ENCODE results near the gene TFPI. TPM values are rescaled to one million over a fixed set of nuclear protein-coding genes. Genes with fewer than 3 reads are reported as not detected.

TFPI gene
- total RNA-seq, 1 donor from 2014 or later = 735 TPM

DNA sequence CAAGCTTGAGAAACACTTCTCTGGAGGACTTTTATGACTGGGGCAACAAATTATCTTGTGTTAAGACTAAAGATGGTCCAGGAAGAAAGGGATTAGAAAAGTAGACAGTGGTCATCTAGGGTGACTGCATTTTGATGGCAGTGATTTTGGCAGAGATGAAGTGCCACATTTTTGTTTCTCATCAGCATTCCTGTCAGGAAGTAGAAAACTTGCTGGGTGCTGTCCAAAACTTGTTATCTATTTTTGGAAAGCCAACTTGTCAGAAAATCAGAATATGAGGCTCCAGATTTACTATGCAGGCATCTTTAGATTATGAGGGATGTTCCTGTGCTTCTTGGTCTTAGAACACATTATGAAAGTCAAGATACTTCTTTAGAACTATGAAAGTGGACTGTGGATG, 77.2 kb downstream of the TFPI start:
- no peak for DNase-seq (ENCODE audit: low spot score)
- Mint-ChIP-seq H3K27ac (ENCODE audit: unreplicated experiment) (no peak overlapping the region), H3K4me3 (ENCODE audit: unreplicated experiment) (no peak overlapping the region), H3K4me1 (ENCODE audit: unreplicated experiment) (peaks cover 5% of the 10 kb centered on the region), H3K9me3 (ENCODE audit: unreplicated experiment) (no peaks in the 10 kb centered on the region), H3K36me3 (ENCODE audit: low read depth, unreplicated experiment) (peaks cover 30% of the 10 kb centered on the region), H3K27me3 (ENCODE audit: unreplicated experiment) (peaks cover 5% of the 10 kb centered on the region)
- TF ChIP-seq, protein P1, sequence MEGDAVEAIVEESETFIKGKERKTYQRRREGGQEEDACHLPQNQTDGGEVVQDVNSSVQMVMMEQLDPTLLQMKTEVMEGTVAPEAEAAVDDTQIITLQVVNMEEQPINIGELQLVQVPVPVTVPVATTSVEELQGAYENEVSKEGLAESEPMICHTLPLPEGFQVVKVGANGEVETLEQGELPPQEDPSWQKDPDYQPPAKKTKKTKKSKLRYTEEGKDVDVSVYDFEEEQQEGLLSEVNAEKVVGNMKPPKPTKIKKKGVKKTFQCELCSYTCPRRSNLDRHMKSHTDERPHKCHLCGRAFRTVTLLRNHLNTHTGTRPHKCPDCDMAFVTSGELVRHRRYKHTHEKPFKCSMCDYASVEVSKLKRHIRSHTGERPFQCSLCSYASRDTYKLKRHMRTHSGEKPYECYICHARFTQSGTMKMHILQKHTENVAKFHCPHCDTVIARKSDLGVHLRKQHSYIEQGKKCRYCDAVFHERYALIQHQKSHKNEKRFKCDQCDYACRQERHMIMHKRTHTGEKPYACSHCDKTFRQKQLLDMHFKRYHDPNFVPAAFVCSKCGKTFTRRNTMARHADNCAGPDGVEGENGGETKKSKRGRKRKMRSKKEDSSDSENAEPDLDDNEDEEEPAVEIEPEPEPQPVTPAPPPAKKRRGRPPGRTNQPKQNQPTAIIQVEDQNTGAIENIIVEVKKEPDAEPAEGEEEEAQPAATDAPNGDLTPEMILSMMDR (IDR thresholded peaks at IDR 0.05; ENCODE audit: unreplicated experiment) = no peak

DNA sequence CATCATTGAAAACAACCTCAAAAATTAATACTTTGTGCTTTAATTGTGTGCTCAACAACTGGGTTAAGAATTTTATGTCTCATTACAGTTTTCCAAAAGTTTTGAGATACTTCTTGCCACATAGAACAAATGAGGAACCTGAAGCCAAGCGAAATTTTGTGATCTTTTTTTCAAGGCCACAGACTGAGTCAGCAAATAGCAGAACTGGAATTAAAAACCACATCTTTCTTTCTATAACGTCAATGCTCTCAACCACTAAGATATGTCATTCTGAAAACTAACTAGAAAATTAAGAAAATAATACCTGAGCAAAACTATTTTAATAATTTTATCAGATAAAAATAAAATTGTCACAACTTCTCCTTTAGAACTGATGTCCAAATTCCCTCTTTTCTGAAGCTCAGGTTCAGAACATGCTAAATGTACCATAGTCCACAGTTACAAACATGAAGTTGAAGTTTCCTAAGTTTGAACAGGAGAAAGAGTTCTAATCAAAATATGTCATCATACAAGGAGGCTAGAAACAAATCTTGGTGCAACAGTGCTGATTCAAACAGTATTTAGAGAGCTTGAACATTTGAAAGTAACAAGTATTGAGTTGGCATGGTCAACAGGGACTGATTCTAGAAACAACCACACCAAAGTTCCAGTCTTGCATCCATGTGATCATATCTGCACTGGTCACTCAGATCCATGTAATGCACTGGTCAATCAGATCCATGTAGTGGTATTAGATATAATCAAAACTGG, 78.6 kb downstream of the TFPI start:
- Mint-ChIP-seq H3K36me3 (ENCODE audit: low read depth, unreplicated experiment) (peaks cover 30% of the 10 kb centered on the region), H3K27ac (ENCODE audit: unreplicated experiment) (no peak overlapping the region), H3K27me3 (ENCODE audit: unreplicated experiment) (peaks cover 5% of the 10 kb centered on the region), H3K4me3 (ENCODE audit: unreplicated experiment) (no peak overlapping the region), H3K9me3 (ENCODE audit: unreplicated experiment) (no peaks in the 10 kb centered on the region), H3K4me1 (ENCODE audit: unreplicated experiment) (peaks cover 2% of the 10 kb centered on the region)
- DNase-seq (ENCODE audit: low spot score) = no peak
- TF ChIP-seq, protein P1 (IDR thresholded peaks at IDR 0.05; ENCODE audit: unreplicated experiment) = no peak

DNA sequence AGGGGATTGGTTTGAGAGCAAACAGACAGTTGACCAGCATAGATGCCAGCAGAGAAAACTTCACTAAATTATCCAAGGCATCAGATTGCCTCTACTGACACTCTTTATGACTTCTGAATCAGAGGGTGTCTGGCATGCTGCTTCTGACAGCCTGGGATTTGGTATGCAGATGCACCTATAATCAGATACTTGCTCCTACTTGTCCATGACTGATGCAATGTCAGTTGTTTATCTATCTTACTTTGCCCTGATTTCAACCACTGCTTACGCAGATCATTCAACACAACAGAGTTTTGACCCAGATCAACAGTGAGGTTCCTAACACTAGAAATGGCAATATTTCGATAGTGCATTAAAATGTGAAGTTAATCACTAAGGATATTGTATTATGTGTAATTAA, 83.5 kb downstream of the TFPI start:
- Mint-ChIP-seq H3K9me3 (ENCODE audit: unreplicated experiment) (no peaks in the 10 kb centered on the region), H3K27me3 (ENCODE audit: unreplicated experiment) (no peaks in the 10 kb centered on the region), H3K27ac (ENCODE audit: unreplicated experiment) (no peak overlapping the region), H3K4me3 (ENCODE audit: unreplicated experiment) (no peak overlapping the region), H3K36me3 (ENCODE audit: low read depth, unreplicated experiment) (peaks cover 12% of the 10 kb centered on the region), H3K4me1 (ENCODE audit: unreplicated experiment) (peaks cover 3% of the 10 kb centered on the region)
- no peak for DNase-seq (ENCODE audit: low spot score)
- TF ChIP-seq, protein P1 (IDR thresholded peaks at IDR 0.05; ENCODE audit: unreplicated experiment) = no peak

DNA sequence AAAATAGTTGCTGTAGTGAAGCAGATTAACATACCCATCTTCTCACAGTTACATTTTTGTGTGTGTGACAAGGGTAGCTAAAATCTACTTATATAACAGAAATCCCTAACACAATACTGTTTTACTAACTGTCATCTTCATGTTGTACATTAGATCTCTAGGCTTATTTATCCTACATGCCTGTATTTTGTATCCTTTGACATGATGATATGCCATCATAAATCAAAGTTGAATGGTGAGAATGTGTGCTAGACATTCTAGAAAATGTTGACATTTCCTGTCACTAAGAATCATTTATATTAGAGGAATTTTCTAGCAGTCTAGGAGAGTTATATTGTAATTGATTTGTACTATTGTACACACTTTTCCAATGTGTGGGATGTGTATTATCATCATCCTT, 84.7 kb downstream of the TFPI start:
- peak overlapping the region; percentile 75 for H3K27ac Mint-ChIP-seq (ENCODE audit: unreplicated experiment)
- H3K27me3 Mint-ChIP-seq (ENCODE audit: unreplicated experiment) = no peaks in the 10 kb centered on the region
- TF ChIP-seq, protein P1 (IDR thresholded peaks at IDR 0.05; ENCODE audit: unreplicated experiment) = no peak
- peaks cover 12% of the 10 kb centered on the region for H3K36me3 Mint-ChIP-seq (ENCODE audit: low read depth, unreplicated experiment)
- no peaks in the 10 kb centered on the region for H3K9me3 Mint-ChIP-seq (ENCODE audit: unreplicated experiment)
- H3K4me1 Mint-ChIP-seq (ENCODE audit: unreplicated experiment) = peaks cover 3% of the 10 kb centered on the region
- no peak for DNase-seq (ENCODE audit: low spot score)
- H3K4me3 Mint-ChIP-seq (ENCODE audit: unreplicated experiment) = no peak overlapping the region

DNA sequence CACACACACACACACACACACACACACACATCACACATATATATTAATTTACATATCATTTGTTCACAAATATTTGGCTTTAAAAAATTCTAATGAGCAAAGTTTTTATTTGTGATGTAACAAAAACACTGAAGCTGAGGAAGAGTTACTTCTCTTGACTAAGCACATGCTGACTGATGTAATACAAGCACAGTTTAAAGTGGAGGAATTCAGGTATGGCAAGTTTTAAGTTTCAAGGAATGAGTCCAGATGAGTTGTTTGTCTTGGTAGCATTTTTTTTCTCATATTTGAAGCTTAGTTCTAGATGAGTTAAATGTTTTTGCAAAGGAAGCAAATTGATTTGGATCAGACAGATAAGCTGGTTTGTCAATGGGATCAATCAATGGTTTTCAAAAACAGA, 86.0 kb downstream of the TFPI start:
- TF ChIP-seq, protein P1 (IDR thresholded peaks at IDR 0.05; ENCODE audit: unreplicated experiment) = no peak
- Mint-ChIP-seq H3K4me1 (ENCODE audit: unreplicated experiment) (peaks cover 3% of the 10 kb centered on the region), H3K27ac (ENCODE audit: unreplicated experiment) (no peak overlapping the region), H3K36me3 (ENCODE audit: low read depth, unreplicated experiment) (peaks cover 9% of the 10 kb centered on the region), H3K4me3 (ENCODE audit: unreplicated experiment) (peak overlapping the region; percentile 29), H3K9me3 (ENCODE audit: unreplicated experiment) (no peaks in the 10 kb centered on the region), H3K27me3 (ENCODE audit: unreplicated experiment) (no peaks in the 10 kb centered on the region)
- no peak for DNase-seq (ENCODE audit: low spot score)
